COLO829 (cell line): Measurements from ENCODE around the gene F7.
"Not testable (repeated sequence)": the region's sequence is repeated elsewhere in the genome, so short reads cannot be mapped to it uniquely, and the experiment has no call there.

Experiments used
- DNase-seq: peaks from one replicate; pipeline ENCODE4 v3.0.0; 2012; ENCODE audit warnings: low spot score

Gene F7

GRCh38 chr13:113072376-113072775, 33.2 kb upstream of the F7 start:
- no peak for DNase-seq

DNA sequence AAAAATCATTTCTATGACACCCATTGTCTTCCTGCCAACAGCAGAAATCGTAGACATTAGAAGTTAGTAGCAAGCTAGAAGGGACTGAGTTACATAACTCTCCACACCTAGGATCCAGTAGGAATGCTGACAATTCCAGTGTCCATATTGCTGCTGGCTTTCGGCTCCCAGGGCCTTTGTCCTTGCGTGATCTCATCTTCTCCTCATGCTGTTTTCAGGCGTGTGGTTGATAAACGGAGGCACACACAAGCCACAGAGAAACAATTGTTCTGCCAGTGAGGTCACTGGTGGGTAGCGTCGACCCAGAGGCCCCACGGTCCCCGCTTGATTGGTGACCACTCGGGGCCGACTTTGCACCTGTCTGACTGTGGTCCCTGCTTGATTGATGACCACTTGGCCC, 31.6 kb upstream of the F7 start:
- DNase-seq: no peak

- DNase-seq: no peak
Measured at GRCh38 chr13:113074401-113074800, 31.2 kb upstream of the F7 start.

- DNase-seq: no peak
Measured at GRCh38 chr13:113074876-113075275, 30.7 kb upstream of the F7 start.

DNA sequence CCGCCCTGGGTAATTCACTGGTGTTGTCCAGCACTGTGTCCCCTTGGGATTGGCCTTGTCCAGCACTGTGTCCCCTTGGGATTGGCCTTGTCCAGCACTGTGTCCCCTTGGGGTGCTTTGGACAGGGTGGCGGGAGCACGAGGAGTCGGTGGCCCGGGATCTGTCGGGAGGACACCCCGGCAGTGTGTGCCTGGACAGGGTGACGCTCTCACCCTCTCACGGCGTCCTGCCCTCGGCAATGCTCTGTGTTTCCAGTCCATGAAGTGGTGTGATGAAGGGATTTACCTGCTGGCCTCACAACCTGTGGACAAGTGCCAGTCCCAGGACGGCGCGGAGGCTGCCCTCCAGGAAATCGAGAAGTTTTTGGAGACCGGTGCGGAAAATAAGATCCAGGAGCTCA, 29.9 kb upstream of the F7 start:
- DNase-seq: no peak

DNA sequence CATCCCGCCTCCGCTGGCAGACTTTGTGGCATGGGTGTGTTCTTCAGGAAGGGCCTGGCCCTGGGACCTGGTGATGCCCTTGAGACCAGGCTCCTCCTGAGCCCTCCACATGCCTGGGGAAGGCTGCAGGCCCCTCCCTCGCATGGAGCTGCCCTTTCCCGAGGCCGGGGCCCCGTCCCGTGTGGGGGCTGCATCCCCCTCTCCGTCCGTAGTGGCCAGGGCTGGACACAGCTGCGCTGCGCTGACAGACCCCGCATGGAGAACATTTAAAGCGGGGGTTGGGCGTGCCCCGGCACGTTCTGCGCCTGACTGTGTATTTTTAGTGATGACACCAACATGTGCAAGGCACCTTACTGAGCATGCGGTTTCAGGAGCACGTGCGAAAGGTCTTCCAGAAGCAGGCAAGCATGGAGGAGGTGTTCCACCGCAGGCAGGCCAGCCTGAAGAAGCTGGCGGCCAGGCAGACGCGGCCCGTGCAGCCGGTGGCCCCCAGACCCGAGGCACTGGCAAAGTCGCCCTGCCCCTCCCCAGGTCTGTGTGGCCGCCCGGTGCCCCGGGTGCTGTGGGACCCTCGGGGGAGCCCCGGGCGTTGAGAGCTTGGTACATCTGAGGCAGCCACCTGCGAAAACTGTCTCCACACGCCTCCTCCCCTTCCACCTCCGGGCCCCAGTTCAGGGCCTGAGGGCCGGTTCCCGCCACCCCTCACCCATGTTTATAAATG, 28.8 kb upstream of the F7 start:
- DNase-seq: no peak

DNA sequence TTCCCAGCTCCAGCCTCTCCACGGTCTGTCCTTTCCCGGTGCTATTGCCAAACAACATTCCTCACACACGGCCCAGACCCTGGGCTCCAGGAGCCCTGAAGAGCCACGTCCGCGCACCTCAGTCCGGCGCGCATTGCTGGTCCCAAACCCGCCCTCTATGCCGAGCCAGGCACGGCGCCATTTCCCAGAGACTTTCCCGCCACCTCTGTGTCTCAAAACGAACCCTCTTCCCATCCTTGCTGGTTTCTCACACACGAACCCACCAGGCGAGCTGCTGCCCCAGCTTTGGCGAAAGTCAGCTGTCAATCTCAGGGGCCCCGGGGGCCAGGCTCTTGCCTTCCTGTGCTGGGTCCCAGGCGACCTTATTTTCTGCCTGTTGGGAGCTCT, 28.0 kb upstream of the F7 start:
- no peak for DNase-seq

- no peak for DNase-seq
Measured at GRCh38 chr13:113077953-113078901, 27.4 kb upstream of the F7 start.

GRCh38 chr13:113078902-113079780, 26.4 kb upstream of the F7 start:
- no peak for DNase-seq

GRCh38 chr13:113079781-113080080, 25.9 kb upstream of the F7 start:
- DNase-seq: not testable (repeated sequence)

- no peak for DNase-seq
Measured at GRCh38 chr13:113080361-113080831, 25.2 kb upstream of the F7 start.

DNA sequence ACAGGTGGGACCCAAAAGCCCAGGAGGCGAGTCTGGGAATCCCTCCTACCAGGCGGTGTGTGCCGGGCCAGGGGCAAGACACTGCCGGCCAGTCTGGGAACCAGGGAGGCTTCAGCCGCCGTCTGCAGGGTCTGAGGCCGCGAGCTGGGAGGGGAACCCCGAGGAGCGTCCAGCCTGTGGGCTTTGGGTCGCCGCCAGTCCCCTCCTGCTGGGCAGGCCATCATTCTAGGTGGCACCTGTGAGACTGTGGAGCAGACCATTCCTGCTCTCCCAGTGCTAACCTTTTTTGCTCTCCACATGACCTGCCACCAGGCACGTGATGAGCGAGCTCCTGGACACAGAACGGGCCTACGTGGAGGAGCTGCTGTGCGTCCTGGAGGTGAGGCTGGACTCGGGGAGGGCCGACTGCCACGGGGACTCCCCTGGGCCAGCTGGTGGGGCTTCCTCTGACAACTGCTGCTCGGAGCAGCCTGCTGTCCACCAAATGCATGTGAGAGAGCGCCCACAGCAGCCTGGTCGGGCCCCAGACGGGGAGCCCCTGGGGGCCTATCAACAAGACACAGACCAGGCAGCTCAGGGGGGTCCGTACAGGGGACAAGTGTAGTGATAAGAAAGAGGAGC, 24.6 kb upstream of the F7 start:
- DNase-seq: no peak

- DNase-seq: no peak
Measured at GRCh38 chr13:113082198-113083021, 23.2 kb upstream of the F7 start.

DNA sequence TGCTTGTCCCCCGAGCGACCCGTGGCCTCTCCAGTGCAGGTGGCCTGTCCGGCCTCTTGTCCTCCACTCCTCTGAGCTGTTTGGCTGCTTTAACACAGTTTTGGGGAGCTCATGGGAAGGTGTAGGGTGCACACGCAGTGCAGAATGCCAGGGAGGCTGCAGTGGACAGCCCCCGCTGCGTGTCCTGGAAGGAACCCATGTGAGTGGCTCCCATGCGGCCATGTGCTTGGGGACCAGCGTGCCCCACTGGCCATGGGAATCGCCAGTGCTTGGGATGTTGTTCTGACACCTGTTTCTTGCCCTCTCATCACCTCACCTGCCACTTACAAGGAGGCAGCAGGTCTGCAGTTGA, 22.6 kb upstream of the F7 start:
- DNase-seq: no peak

DNA sequence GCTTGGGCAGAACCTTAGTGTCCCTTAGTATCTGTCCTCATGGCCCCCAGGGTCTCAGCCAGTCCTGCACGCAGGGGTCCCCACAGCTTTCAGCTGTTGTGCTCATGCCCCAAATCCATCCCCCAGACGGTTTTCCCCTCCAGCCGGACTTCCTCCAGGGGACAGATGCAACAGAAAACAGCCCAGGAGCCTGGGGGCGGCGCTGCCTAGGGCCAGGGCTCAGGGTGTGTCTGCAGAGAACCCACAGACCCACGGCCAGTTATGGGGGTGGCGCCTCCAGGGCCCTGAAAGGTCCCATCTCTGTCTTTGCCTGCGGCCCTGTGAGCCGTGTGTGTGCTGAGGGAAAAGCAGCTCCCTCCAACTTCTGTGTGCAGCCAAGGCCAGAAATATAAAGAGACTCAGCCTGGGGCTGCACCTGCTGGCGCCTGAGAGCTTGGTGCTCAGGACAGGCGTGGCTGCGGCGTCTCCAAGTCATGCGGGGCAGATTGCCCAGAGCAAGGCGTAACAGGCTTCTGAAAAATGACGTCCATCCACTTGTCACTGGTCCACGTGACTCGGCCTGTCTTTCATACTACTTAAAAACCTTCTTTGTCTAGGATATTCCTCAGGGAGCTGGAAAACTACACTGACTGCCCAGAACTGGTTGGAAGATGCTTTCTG, 22.1 kb upstream of the F7 start:
- peak; percentile 97 for DNase-seq

DNA sequence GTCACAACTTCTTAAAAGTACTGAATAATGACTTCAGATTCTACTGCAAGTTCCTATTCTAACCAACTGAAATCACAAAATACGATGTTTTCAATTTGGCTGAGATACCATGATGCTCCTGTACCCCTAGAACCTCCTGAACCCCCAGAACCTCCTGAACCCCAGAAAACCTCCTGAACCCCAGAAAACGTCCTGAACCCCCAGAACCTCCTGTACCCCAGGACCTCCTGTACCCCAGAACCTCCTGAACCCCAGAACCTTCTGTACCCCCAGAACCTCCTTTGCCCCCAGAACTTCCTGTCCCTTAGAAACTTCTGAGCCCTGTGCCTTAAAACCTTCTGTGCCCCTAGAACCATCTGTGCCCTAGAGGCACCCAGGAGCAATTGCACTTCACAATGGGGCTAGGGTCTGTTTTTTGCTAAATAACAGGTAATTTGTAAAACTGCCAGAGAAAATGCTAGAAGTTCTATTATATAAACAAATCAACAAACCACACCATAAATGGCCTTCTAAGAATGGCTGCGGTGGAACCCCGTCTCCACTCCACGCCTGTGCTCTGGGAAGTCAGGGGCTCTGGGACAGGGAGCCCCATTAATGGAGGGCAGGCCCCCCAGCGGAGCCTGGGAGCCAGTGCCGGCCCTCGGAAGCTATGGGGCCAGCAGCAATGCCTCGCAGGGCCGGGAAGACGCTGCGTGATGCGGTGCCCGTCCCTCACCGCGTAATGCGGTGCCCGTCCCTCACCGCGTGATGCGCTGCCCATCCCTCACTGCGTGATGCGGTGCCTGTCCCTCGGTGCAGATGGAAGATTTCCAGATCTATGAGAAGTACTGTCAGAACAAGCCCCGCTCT, 21.3 kb upstream of the F7 start:
- no peak for DNase-seq

GRCh38 chr13:113084943-113085540, 20.5 kb upstream of the F7 start:
- no peak for DNase-seq

GRCh38 chr13:113086031-113086750, 19.4 kb upstream of the F7 start:
- no peak for DNase-seq
